Hepatocyte (in vitro differentiated cells): ENCODE measurements around the gene CEBPZ. TPM values are rescaled to one million over a fixed set of nuclear protein-coding genes. Genes with fewer than 3 reads are reported as not detected.

Experiments used
- DNase-seq: peaks from one replicate; pipeline ENCODE4 v3.0.0-alpha.2; 2016; ENCODE audit warnings: low spot score
- H2AFZ ChIP-seq: fragments of 200-600 bp; sonication (generic); 2 replicates; pipeline ENCODE4 v1.6.0; 2016; ENCODE audit warnings: antibody characterized with exemption, mild to moderate bottlenecking
- H3K27ac ChIP-seq: fragments of 200-600 bp; sonication (generic); 2 replicates; pipeline ENCODE4 v1.5.1; 2016; ENCODE audit warnings: mild to moderate bottlenecking
- H3K27me3 ChIP-seq: fragments of 200-600 bp; sonication (generic); 2 replicates; pipeline ENCODE4 v1.6.1; 2016
- H3K36me3 ChIP-seq: fragments of 200-600 bp; sonication (generic); replicated peaks from 2 replicates; pipeline ENCODE4 v1.5.1; 2016; ENCODE audit warnings: low read depth; ENCODE audit not compliant: insufficient read depth
- H3K4me1 ChIP-seq: fragments of 200-600 bp; sonication (generic); 2 replicates; pipeline ENCODE4 v1.5.1; 2016; ENCODE audit warnings: mild to moderate bottlenecking, moderate library complexity; ENCODE audit not compliant: insufficient read depth
- H3K4me2 ChIP-seq: fragments of 200-600 bp; sonication (generic); 2 replicates; pipeline ENCODE4 v1.6.0; 2016
- H3K4me3 ChIP-seq: fragments of 200-600 bp; sonication (generic); 2 replicates; pipeline ENCODE4 v1.5.1; 2016; ENCODE audit warnings: mild to moderate bottlenecking
- H3K79me2 ChIP-seq: fragments of 200-600 bp; sonication (generic); 2 replicates; pipeline ENCODE4 v1.6.0; 2017; ENCODE audit warnings: mild to moderate bottlenecking
- H3K9me2 ChIP-seq: fragments of 200-600 bp; sonication (generic); replicated peaks from 2 replicates; pipeline ENCODE4 v1.6.0; 2017; ENCODE audit warnings: mild to moderate bottlenecking; ENCODE audit not compliant: insufficient read depth
- H3K9me3 ChIP-seq: fragments of 200-600 bp; sonication (generic); 2 replicates; pipeline ENCODE4 v1.5.1; 2016; ENCODE audit warnings: low read depth, mild to moderate bottlenecking
- H4K20me1 ChIP-seq: fragments of 200-600 bp; sonication (generic); 2 replicates; pipeline ENCODE4 v1.6.0; 2016; ENCODE audit warnings: mild to moderate bottlenecking; ENCODE audit not compliant: insufficient read depth, poor library complexity, severe bottlenecking
- CTCF ChIP-seq: fragments of 200-600 bp; sonication (generic); IDR thresholded peaks from 2 replicates; pipeline ENCODE4 v1.5.1; 2016; ENCODE audit warnings: antibody characterized with exemption, mild to moderate bottlenecking; ENCODE audit not compliant: poor library complexity
- EZH2 ChIP-seq: fragments of 200-600 bp; sonication (generic); IDR thresholded peaks from 2 replicates; pipeline ENCODE4 v1.6.1; 2016; ENCODE audit warnings: antibody characterized with exemption, mild to moderate bottlenecking, borderline replicate concordance
- EZH2phosphoT487 ChIP-seq: fragments of 200-600 bp; sonication (generic); IDR thresholded peaks from one replicate; pipeline ENCODE4 v1.6.1; 2018; ENCODE audit warnings: antibody characterized with exemption, mild to moderate bottlenecking, low read depth, moderate library complexity; ENCODE audit not compliant: unreplicated experiment, severe bottlenecking
- WGBS: methylation state at CpG from one replicate; pipeline ENCODE4 v1.1.6; 2016; ENCODE audit warnings: low lambda C conversion rate; ENCODE audit errors: missing lambda C conversion rate; 5-methylcytosine and 5-hydroxymethylcytosine counted together
- polyA plus RNA-seq: library from polyadenylated mRNA; unstranded; fragments of >200 nt; fragmentation: Nextera tagmentation; extraction: Ambion mirVana; gene quantifications from 2 replicates; pipeline ENCODE4 v1.2.1, GENCODE V29; 2016
- total RNA-seq: library from RNA; depleted of rRNA; stranded (reverse); fragments of >200 nt; gene quantifications from 2 replicates; pipeline ENCODE4 v1.2.3, GENCODE V29; 2014

The CEBPZ gene
- total and polyA plus RNA-seq, 2 experiments from 2014 or later, result 21.5 to 40.3 TPM

GRCh38 chr2:37156857-37157714 is 74.3 kb downstream of the CEBPZ start, which contains the start of gene EIF2AK2:
TSS of gene EIF2AK2 (minus strand) at chr2:37156980. CDS start at chr2:37147806, 9,174 bp downstream.
- no peak for TF ChIP-seq CTCF
- no peak for TF ChIP-seq EZH2phosphoT487
- no peak for TF ChIP-seq EZH2
- peak within 1 kb of the TSS; percentile 82 for H2AFZ ChIP-seq
- H3K36me3 ChIP-seq, result no peaks in the 10 kb centered on the region
- peak; percentile 92 for DNase-seq
- no peaks in the 10 kb centered on the region for H3K9me2 ChIP-seq
- H3K9me3 ChIP-seq, result no peaks in the 10 kb centered on the region
- peak within 1 kb of the TSS; percentile 50 for H3K4me3 ChIP-seq
- no peaks in the 10 kb centered on the region for H3K4me1 ChIP-seq
- no peaks in the 10 kb centered on the region for H3K27me3 ChIP-seq
- WGBS, result 41% methylated on average over 10 of the region's 55 CpGs
- H4K20me1 ChIP-seq, result peaks cover 4% of the 10 kb centered on the region
- peaks cover 39% of the 10 kb centered on the region for H3K79me2 ChIP-seq
- H3K27ac ChIP-seq, result peak within 1 kb of the TSS; percentile 96
- peak within 1 kb of the TSS; percentile 88 for H3K4me2 ChIP-seq

- DNase-seq, result peak; percentile 83
- no peaks in the 10 kb centered on the region for H3K27me3 ChIP-seq
- peak overlapping the region; percentile 88 for H3K4me2 ChIP-seq
- H3K9me2 ChIP-seq, result no peaks in the 10 kb centered on the region
- WGBS, result 4% methylated on average over 23 of the region's 27 CpGs
- H4K20me1 ChIP-seq, result peaks cover 4% of the 10 kb centered on the region
- no peaks in the 10 kb centered on the region for H3K9me3 ChIP-seq
- H3K79me2 ChIP-seq, result peaks cover 47% of the 10 kb centered on the region
- no peaks in the 10 kb centered on the region for H3K4me1 ChIP-seq
- TF ChIP-seq CTCF (no peak), EZH2 (no peak), EZH2phosphoT487 (no peak)
- H2AFZ ChIP-seq, result peak overlapping the region; percentile 82
- H3K36me3 ChIP-seq, result no peaks in the 10 kb centered on the region
- peak overlapping the region; percentile 50 for H3K4me3 ChIP-seq
- H3K27ac ChIP-seq, result peak overlapping the region; percentile 96
Observed at GRCh38 chr2:37156071-37156856, 75.1 kb downstream of the CEBPZ start.

GRCh38 chr2:37154785-37155184 is 76.6 kb downstream of the CEBPZ start:
- no peak overlapping the region for H3K4me3 ChIP-seq
- H3K4me1 ChIP-seq, result no peaks in the 10 kb centered on the region
- no peaks in the 10 kb centered on the region for H3K9me3 ChIP-seq
- no peaks in the 10 kb centered on the region for H3K36me3 ChIP-seq
- no peaks in the 10 kb centered on the region for H3K27me3 ChIP-seq
- H4K20me1 ChIP-seq, result peaks cover 4% of the 10 kb centered on the region
- no peak overlapping the region for H2AFZ ChIP-seq
- no peak overlapping the region for H3K4me2 ChIP-seq
- DNase-seq, result no peak
- no peak overlapping the region for H3K27ac ChIP-seq
- H3K9me2 ChIP-seq, result no peaks in the 10 kb centered on the region
- WGBS, result 96% methylated on average over 4 of the region's 4 CpGs
- TF ChIP-seq CTCF (no peak), EZH2phosphoT487 (no peak), EZH2 (no peak)
- peaks cover 60% of the 10 kb centered on the region for H3K79me2 ChIP-seq
